HG03196 (cell line): Measurements from ENCODE around the gene MYL5.
"Not testable (repeated sequence)": the region's sequence is repeated elsewhere in the genome, so short reads cannot be mapped to it uniquely, and the experiment has no call there.

Source experiments
- ATAC-seq: cut with Tn5 transposase; IDR thresholded peaks from one replicate; pipeline ENCODE4 v1.9.1; 2021; ENCODE audit not compliant: unreplicated experiment

MYL5 gene

DNA sequence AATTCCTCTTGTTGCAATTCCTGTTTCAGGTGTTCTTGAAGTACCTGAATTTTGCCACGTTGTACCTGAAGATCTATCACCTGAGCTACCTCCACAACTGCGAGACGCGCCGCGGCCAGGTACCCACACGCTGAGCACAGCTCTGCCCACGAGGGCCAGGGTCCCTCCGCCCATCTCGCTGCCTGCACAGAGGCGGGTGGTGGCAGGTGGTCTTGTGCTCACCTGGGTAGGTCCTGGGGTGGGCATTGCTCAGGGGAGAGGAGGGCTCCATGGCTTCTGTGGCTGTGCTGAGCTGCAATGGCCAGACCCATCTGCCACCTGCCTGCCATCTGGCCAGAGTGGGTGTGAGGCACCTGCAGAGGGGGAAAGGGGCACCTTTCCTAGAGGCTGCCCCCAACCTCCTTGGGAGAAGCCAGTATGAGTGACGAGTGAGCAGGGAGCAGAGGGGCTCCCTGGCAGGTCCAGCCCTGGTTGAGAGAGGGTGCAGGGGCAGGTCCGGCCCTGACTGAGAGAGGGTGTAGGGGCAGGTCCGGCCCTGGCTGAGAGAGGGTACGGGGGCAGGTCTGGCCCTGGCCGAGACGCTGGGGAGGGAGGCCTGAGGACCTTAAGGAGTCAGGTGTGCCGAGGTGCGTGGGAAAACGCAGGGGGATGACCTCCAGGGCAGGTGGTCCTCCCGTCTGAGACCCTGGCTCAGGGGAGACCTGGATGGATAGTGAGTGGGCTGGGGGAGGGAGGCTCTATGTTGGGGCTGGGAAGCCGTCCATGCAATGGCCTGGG is 38.3 kb upstream of the MYL5 start:
- ATAC-seq = no peak

GRCh38 chr4:636628-637159 is 37.6 kb upstream of the MYL5 start:
- no peak for ATAC-seq

DNA sequence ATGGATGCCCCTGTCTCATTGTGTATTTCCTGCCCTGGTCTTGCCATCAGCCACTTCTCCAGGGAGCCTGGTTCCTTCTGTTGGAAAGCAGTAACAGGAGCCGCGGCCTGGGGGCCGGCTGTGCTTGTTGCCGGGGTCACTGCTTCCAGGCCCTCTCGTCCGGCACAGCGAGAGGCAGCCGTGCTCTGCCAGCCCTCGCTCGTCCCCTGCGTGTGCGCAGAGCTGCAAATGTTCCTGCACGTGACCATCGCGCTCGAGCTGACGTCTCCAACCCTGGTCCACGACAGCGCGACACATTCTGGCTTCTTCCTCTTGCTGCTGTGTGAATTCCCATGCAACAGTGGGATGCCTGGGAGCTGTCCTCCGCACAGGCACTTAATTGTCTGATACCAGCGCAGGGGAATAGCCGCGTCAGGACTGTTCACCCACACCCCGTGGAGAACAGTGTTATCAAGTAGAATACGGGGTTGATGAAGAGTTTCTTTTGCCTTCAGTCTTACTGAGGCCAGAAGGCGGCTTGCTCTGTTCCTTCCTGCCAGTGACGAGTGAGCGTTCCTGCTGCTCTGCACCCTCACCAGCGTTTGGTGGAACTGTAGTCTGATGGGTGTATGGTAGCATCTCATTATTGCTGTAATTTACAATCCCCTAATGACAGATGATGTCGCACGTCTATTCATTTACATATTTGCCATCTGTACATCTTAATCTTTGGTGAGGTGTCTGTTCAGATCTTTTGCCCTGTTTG is 36.6 kb upstream of the MYL5 start:
- no peak for ATAC-seq

- ATAC-seq = not testable (repeated sequence)
These were observed 32.0 kb upstream of the MYL5 start for GRCh38 chr4:642366-642765.

- ATAC-seq = no peak
These were observed 27.9 kb upstream of the MYL5 start for GRCh38 chr4:646460-646859.

DNA sequence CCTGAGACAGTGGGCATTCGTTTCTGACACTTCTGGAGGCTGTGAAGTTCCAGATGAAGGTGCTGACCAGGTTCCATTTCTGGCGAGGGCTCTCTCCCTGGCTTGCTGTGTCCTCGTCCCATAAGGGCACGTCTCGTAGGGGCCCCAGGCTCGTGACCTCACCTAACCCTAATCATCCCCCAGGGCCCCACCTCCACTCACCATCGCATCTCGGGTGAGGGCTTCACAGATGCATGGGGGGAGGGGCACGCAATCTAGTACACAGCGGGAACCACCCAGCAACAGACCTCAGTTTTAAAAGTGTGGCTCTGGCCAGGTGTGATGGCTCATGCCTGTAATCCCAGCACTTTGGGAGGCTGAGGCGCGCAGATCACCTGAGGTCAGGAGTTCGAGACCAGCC is 26.9 kb upstream of the MYL5 start:
- ATAC-seq = no peak

- ATAC-seq = no peak
These were observed 25.6 kb upstream of the MYL5 start for GRCh38 chr4:648579-649292.

GRCh38 chr4:649293-649625 is 25.1 kb upstream of the MYL5 start:
- no peak for ATAC-seq

DNA sequence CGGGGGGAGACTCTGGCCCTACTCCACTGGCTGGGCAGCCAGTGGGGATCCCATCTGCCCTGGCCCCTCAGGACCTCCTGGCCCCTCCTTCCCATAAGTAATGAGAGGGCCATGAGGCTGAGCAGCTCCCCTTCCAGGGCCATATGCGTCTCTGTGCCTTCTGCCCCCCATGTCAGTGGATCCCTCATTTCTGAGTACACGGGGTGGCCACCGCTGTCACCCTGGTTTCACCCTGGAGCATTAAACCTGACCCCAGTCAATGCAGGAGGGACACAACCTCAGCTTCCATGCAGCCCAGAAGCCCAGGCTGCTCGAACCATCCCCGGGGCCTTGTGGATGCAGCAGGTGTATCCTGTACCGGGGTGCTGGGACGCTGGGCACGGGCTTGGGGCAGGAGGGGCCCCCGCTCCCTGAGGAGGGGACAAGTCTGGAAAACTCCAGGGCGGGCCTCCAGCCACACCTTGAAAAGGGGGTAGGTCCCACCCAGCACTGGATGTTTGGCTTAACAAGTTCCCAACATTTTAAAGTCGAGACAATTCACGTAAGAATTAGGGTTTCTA is 24.5 kb upstream of the MYL5 start:
- no peak for ATAC-seq

DNA sequence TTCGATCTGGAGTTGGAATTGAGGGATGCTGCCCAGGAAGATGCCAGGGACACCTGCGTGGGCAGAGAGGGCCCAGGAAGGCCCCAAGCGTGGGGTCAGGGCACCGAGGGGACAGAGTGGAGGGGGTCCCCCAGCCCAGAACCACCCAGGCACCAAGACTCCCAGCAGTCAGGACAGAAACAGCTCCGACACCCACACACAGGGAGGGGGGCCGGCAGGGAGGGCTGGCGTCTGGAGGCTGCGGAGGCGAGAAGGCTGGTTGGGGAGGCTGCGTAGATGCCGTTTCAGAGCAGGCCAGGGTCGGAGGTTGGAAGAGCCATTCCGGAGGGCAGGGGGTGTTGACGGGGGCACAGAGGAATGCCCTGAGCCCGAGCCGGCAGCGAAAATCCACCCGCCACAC is 23.9 kb upstream of the MYL5 start:
- ATAC-seq = no peak

DNA sequence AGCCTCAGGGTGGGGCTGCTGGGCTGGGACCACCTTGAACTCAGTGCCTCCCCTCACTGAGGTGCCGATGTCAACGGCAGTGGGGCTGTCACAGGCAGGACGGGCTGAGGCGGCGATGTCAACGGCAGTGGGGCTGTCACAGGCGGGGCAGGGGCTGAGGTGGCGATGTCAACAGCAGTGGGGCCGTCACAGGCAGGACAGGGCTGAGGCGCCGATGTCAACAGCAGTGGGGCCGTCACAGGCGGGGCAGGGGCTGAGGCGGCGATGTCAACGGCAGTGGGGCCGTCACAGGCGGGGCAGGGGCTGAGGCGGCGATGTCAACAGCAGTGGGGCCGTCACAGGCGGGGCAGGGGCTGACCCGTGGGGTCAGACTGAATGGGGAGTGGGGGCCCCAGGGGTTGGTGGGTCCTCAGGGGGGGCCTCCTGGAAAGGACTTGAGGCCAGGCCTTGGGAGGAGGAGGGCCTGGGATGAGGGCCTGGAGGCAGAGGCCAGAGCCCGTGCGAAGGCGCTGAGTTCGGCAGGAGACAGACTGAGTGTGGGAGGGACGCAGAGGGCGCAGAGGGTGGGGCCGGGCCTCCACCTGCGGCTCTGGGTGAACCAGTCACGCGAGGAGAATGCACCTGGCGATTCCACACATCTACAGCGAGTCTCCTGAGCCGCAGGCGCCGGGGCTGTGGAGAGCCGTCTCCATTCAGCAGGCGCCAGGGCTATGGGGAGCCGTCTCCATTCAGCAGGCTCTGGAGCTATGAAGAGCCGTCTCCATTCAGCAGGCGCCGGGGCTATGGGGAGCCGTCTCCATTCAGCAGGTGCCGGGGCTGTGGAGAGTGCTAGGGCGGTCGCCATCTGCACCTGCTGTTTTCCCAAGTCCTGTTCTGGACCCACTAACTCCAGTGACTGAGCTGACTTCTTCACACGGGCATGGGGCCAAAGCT is 23.1 kb upstream of the MYL5 start:
- no peak for ATAC-seq

DNA sequence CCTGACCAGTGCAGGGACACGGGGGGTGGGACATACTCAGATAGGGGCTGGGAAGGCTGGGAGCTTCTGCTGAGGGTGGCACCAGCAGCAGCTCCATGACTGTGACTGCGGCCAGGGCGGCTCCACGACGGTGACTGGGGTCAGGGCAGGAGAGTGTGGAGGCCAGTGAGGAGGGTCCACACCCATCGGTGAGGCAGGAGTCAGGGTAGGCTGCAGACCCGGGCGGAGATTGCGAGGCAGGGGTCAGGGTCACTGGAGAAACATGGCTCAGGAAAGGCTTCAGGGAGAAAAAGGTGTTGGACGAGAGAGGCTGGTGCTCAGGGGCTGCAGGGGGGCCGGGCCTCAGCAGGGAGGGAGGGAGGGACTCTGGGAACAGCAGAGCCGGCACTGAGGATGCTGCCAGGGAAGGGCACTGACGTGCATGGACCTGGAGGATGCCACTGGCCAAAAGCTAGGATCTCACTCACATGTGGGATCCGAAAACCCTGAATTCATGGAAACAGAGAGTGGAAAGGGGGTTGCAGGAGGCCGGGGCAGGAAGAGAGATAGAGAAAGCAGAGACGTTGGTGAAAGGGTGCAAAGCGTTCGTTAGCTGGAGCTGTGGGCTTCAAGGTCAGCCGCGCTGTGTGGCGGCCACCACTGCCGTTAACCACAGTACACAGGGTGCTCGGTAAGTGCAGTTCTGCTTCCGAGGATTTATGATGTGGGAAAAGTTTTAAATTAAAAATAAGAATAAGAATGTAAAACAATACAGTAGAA is 22.3 kb upstream of the MYL5 start:
- ATAC-seq = no peak

DNA sequence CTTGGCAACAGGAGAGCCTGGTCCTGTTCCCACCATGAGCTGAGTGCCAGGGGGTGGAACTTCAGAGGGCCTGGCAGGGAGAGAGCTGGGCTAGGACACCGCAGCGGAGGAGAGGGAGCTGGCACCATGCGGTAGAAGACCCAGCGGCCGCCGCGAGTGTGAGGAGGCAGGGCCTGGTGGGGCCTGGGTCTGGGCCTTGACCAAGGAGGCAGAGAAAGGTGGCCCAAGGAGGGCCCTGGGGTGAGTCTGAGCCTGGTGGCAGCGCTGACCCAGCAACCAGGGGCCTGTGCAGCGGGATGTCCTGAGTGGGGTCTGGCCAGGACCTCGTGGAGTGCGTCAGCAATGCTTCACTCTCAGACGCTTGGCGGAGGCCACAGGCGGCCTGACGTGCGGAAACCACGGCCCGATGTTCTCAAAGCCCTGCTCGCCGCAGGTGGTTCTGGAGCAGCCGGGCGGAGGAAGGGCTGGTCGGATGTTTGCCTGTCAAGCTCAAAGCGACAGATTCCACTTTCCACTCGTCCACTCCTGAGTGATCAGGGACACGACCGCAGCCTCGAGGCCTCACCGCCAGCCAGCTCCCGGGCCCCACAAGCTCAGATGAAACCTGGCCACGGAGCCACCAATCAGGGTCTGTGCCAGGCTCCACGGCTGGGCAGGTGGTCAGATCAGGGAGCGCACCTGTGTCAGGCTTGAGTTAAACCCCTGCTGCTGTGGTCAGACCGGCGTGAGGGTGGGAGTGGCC is 21.1 kb upstream of the MYL5 start:
- ATAC-seq = no peak

- ATAC-seq = no peak
These were observed 20.4 kb upstream of the MYL5 start for GRCh38 chr4:653831-654502.

GRCh38 chr4:654503-654845 is 19.9 kb upstream of the MYL5 start:
- no peak for ATAC-seq

DNA sequence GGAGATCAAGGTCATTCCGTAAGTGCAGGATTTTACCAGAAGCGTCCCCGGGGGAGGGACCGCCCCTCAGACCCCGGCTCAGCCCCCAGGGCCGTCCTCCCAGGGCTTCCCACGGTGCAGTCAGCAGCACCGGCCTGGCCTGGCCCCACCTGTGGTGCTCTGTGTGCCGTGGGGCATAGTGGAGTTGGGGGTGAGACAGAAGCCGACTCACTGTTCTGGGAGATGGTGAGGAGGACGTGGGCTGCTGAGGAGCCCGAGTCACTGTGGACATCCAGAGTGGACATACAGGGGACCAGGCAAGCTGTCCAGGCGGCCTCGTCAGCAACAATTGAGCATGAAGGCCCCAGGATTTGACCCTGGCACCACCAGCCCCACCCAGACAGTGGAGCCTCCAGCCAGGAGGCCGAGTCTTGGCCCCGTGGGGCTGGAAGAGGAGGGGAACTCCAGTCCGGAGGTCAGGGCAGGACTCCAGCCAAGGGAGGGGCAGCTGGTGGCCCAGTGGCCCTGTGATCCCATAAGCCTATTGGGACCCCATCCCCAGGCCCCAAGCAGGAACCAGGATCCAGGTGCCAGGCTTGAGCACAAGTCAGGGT is 19.4 kb upstream of the MYL5 start:
- no peak for ATAC-seq

- ATAC-seq = no peak
These were observed 18.7 kb upstream of the MYL5 start for GRCh38 chr4:655464-656151.
